BJ (cell line): Measurements from ENCODE around the gene SLC39A1. TPM values are rescaled to one million over a fixed set of nuclear protein-coding genes. Genes with fewer than 3 reads are reported as not detected.

Experiments
- CTCF ChIA-PET: fragments of 350-600 bp; formaldehyde crosslinking; extraction: SDS; loops from one replicate; lab custom pipeline; 2021; ENCODE audit warnings: antibody characterized with exemption, inconsistent platforms; lab: Yijun Ruan, JAX
- POLR2A ChIA-PET: fragments of 300-600 bp; sonication (Branson Sonifier 250); formaldehyde crosslinking; extraction: SDS; loops from one replicate; lab custom pipeline; 2021; ENCODE audit warnings: antibody characterized with exemption; lab: Charles Lee
- DNase-seq: peaks from one replicate; pipeline ENCODE4 v3.0.0-alpha.2; 2011; ENCODE audit warnings: low read depth
- H3K27me3 ChIP-seq: 2 replicates; pipeline ENCODE4 v1.6.0; 2011; ENCODE audit warnings: low read length; ENCODE audit not compliant: control insufficient read depth, insufficient read depth
- H3K36me3 ChIP-seq: 2 replicates; pipeline ENCODE4 v1.5.1; 2011; ENCODE audit warnings: low read length; ENCODE audit not compliant: control insufficient read depth, insufficient read depth
- H3K4me3 ChIP-seq: 2 replicates; pipeline ENCODE4 v1.5.1; 2011; ENCODE audit warnings: low read depth, mild to moderate bottlenecking, control low read depth, low read length
- polyA plus RNA-seq: library from polyadenylated mRNA; depleted of rRNA; stranded (reverse); fragments of >200 nt; gene quantifications from 2 replicates; pipeline ENCODE4 v1.2.3, GENCODE V29; 2011
- TF ChIP-seq, protein P1 (sequence below): IDR thresholded peaks from 2 replicates; pipeline ENCODE4 v1.5.1; 2011; ENCODE audit warnings: low read depth, mild to moderate bottlenecking, control low read depth, inconsistent platforms, low read length, moderate library complexity; ENCODE audit not compliant: insufficient read depth

SLC39A1 gene
- polyA plus RNA-seq, 1 experiment: 121 TPM

DNA sequence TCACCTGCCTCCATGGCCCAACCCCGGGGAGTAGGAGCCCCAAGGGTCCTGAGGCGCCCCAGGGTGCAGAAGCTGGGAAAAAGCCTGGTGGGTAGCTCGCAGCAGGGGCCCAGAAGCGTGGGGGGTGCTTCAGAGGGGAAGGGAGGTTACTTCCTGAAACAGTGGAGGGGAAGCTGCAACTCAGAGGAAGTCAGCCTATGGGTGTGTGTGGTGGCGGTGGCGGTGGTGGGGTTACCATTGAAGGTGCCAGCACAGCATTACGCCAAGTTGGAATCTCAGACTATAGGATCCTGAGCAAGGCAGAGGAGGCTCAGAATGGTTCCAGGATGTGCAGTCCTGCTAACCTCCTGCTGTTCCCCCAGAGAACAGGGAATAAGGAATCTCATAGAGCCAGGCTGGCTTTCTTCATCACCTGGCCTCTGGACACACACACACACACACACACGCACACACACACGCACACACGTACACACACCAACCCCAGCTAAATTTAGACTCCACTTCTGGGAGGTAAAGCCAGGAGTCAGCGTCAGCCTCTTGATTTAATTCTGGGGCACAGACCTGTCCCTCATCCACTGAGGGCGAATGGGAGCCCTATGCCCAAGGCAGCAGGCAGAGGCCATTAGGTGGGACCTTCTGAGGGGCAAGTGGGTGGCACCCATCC lies 18.1 kb downstream of the SLC39A1 start:
- peaks cover 19% of the 10 kb centered on the region for H3K36me3 ChIP-seq
- POLR2A ChIA-PET: interaction anchor here (0.7 kb wide), 1 partner anchor 258 kb away, joined by 3 read pairs; no protein-coding TSS in a partner anchor
- CTCF ChIA-PET: interaction anchor here (0.9 to 3.4 kb wide), 13 partner anchors 11 to 155 kb away, joined by 3 to 17 read pairs (median 7); partner anchors contain the start of genes CREB3L4, CRTC2, RAB13 and SLC39A1
- peak overlapping the region; percentile 56 for H3K4me3 ChIP-seq
- H3K27me3 ChIP-seq: no peaks in the 10 kb centered on the region
- no peak for DNase-seq
- TF ChIP-seq, protein P1, sequence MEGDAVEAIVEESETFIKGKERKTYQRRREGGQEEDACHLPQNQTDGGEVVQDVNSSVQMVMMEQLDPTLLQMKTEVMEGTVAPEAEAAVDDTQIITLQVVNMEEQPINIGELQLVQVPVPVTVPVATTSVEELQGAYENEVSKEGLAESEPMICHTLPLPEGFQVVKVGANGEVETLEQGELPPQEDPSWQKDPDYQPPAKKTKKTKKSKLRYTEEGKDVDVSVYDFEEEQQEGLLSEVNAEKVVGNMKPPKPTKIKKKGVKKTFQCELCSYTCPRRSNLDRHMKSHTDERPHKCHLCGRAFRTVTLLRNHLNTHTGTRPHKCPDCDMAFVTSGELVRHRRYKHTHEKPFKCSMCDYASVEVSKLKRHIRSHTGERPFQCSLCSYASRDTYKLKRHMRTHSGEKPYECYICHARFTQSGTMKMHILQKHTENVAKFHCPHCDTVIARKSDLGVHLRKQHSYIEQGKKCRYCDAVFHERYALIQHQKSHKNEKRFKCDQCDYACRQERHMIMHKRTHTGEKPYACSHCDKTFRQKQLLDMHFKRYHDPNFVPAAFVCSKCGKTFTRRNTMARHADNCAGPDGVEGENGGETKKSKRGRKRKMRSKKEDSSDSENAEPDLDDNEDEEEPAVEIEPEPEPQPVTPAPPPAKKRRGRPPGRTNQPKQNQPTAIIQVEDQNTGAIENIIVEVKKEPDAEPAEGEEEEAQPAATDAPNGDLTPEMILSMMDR: no peak

GRCh38 chr1:153944827-153945117 lies 18.6 kb downstream of the SLC39A1 start:
- no peak for DNase-seq
- Histone ChIP-seq H3K4me3 (no peak overlapping the region), H3K36me3 (peaks cover 19% of the 10 kb centered on the region), H3K27me3 (no peaks in the 10 kb centered on the region)
- POLR2A ChIA-PET: interaction anchor here (0.7 kb wide), 1 partner anchor 257 kb away, joined by 3 read pairs; no protein-coding TSS in a partner anchor
- TF ChIP-seq, protein P1: no peak
- CTCF ChIA-PET: interaction anchor here (0.6 to 3.4 kb wide), 8 partner anchors 23 to 155 kb away, joined by 3 to 17 read pairs (median 4); partner anchors contain the start of genes CREB3L4 and RAB13

DNA sequence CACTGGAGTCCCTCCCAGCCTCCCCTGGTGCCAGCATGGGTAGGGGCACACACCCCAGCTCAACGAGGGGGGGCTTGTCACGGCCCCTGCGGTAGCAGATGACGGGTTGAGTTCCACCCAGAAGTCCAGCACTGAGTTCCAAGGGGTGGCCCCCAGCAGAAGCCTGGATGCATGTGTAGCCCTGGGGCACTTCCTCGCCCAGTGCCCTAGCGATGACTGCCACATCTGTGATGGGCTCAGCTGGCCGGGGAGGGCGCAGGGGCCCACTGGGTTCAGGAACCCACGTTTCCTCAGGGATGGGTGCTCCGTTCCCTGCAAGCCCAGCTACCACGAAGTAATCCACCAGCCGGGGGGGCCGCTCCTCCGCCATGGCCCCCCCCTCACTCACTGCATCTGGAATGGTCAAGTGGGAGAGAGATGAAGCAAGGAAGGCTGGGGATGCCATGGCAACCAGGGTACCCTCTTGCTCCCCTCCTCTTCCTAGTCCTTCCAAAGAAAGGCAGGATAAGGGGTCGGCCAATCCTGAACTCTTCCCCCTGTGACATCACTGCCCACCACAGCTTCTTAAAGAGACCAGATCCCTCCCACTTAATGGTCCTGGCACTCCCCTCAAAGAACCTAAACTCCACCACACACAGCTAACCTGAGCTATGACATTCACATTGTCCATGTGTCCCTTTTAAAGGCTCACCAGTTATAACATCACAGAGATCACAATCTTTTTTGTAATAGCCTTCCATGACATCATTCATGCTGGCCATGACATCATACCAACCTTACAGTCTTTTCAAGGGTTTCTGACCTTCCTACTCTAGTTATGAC lies 19.1 kb downstream of the SLC39A1 start:
- no peak for DNase-seq
- CTCF ChIA-PET: interaction anchor here (0.6 to 3.4 kb wide), 11 partner anchors 9 to 154 kb away, joined by 3 to 14 read pairs (median 3); partner anchors contain the start of gene CREB3L4
- H3K36me3 ChIP-seq: peaks cover 18% of the 10 kb centered on the region

GRCh38 chr1:153942766-153943549 lies 20.4 kb downstream of the SLC39A1 start:
- no peaks in the 10 kb centered on the region for H3K27me3 ChIP-seq
- no peak overlapping the region for H3K4me3 ChIP-seq
- ChIA-PET CTCF (interaction anchor here (0.6 to 1.1 kb wide), 2 partner anchors 59 to 126 kb away, joined by 3 read pairs; no protein-coding TSS in a partner anchor), POLR2A (no interaction called here)
- DNase-seq: no peak
- H3K36me3 ChIP-seq: peaks cover 12% of the 10 kb centered on the region
- TF ChIP-seq, protein P1: no peak

More for the DNA sequence above, 19.1 kb downstream of the SLC39A1 start:
- H3K4me3 ChIP-seq: no peak overlapping the region
- POLR2A ChIA-PET: interaction anchor here (0.7 kb wide), 1 partner anchor 257 kb away, joined by 3 read pairs; no protein-coding TSS in a partner anchor
- TF ChIP-seq, protein P1: no peak
- H3K27me3 ChIP-seq: no peaks in the 10 kb centered on the region
